ENCODE measurements around the gene RABL3. TPM values are rescaled to one million over a fixed set of nuclear protein-coding genes. Genes with fewer than 3 reads are reported as not detected.
"Not testable (repeated sequence)": the region's sequence is repeated elsewhere in the genome, so short reads cannot be mapped to it uniquely, and the experiment has no call there.

Gene RABL3
- total RNA-seq, 4 donors from 2014 or later = 8.2 to 23.7 (median 19.9) TPM

GRCh38 chr3:120678331-120678947 lies 63.9 kb downstream of the RABL3 start:
- WGBS, 2 donors (ENCODE audit: low coverage in 1 of 2) = 11 to 22% methylated on average over 3 to 6 of the region's 6 CpGs
- TF ChIP-seq CTCF (IDR thresholded peaks at IDR 0.05) = no peak
- TF ChIP-seq POLR2A (IDR thresholded peaks at IDR 0.05) = no peak
- peak in 1 of 3 donors; percentile 46 for TF ChIP-seq POLR2AphosphoS5 (IDR thresholded peaks at IDR 0.05)
- TF ChIP-seq EP300 (IDR thresholded peaks at IDR 0.05; ENCODE audit: low read depth) = no peak
- H3K4me3 ChIP-seq = peak overlapping the region in 1 of 4 donors; percentile 3
- no peaks in the 10 kb centered on the region for H3K27me3 ChIP-seq
- no peaks in the 10 kb centered on the region for H3K36me3 ChIP-seq
- peak; percentile 70 for DNase-seq
- in situ Hi-C loops (cut with MboI; ENCODE audit: low pct_ligation_motif_present in 1 of 4, low pct_unique_long_range_greater_than_20kb in 1 of 4, low sequenced_read_pairs in 3 of 4) = no loop called here
- H3K4me1 ChIP-seq = peaks cover 0 to 31% (median 23%) of the 10 kb centered on the region in 4 donors
- H3K9me3 ChIP-seq = no peaks in the 10 kb centered on the region
- intact Hi-C loops (cut with DNase I; ENCODE audit: low total_unique reads) = no loop called here
- H3K27ac ChIP-seq = peak overlapping the region; percentile 73 to 80 (median 77)

- H3K9me3 ChIP-seq; in situ Hi-C loops (cut with MboI; ENCODE audit: low pct_ligation_motif_present in 1 of 4, low pct_unique_long_range_greater_than_20kb in 1 of 4, low sequenced_read_pairs in 3 of 4); H3K27me3 ChIP-seq; H3K4me3 ChIP-seq; H3K36me3 ChIP-seq; intact Hi-C loops (cut with DNase I; ENCODE audit: low total_unique reads); H3K27ac ChIP-seq; DNase-seq: not testable (repeated sequence)
- 84% methylated on average over 7 of the region's 7 CpGs; no CpG with 5 or more reads in 1 of the 2 donors for WGBS, 2 donors (ENCODE audit: low coverage in 1 of 2)
- peaks cover 0 to 20% (median 14%) of the 10 kb centered on the region in 4 donors for H3K4me1 ChIP-seq
Observed at GRCh38 chr3:120677193-120677592, 65.1 kb downstream of the RABL3 start.

- no peak for DNase-seq
- Histone ChIP-seq H3K4me3 (no peak overlapping the region), H3K9me3 (no peaks in the 10 kb centered on the region), H3K36me3 (no peaks in the 10 kb centered on the region), H3K4me1 (peaks cover 0 to 6% (median 3%) of the 10 kb centered on the region in 4 donors), H3K27me3 (no peaks in the 10 kb centered on the region), H3K27ac (no peak overlapping the region)
- in situ Hi-C loops (cut with MboI; ENCODE audit: low pct_ligation_motif_present in 1 of 4, low pct_unique_long_range_greater_than_20kb in 1 of 4, low sequenced_read_pairs in 3 of 4) = no loop called here
- WGBS, 2 donors (ENCODE audit: low coverage in 1 of 2) = 54 to 67% methylated on average over 1 to 2 of the region's 2 CpGs
- TF ChIP-seq POLR2AphosphoS5 (IDR thresholded peaks at IDR 0.05) (no peak), EP300 (IDR thresholded peaks at IDR 0.05; ENCODE audit: low read depth) (no peak), CTCF (IDR thresholded peaks at IDR 0.05) (no peak), POLR2A (IDR thresholded peaks at IDR 0.05) (no peak)
- intact Hi-C loops (cut with DNase I; ENCODE audit: low total_unique reads) = no loop called here
Observed at GRCh38 chr3:120673116-120673515, 69.2 kb downstream of the RABL3 start.

GRCh38 chr3:120670576-120670975 lies 71.7 kb downstream of the RABL3 start:
- no peak for DNase-seq
- 56 to 85% methylated on average over 2 of the region's 2 CpGs for WGBS, 2 donors (ENCODE audit: low coverage in 1 of 2)
- in situ Hi-C loops (cut with MboI; ENCODE audit: low pct_ligation_motif_present in 1 of 4, low pct_unique_long_range_greater_than_20kb in 1 of 4, low sequenced_read_pairs in 3 of 4) (no loop called here), intact Hi-C loops (cut with DNase I; ENCODE audit: low total_unique reads) (no loop called here)
- no peaks in the 10 kb centered on the region for H3K9me3 ChIP-seq
- H3K4me3 ChIP-seq = no peak overlapping the region
- no peaks in the 10 kb centered on the region for H3K4me1 ChIP-seq
- H3K36me3 ChIP-seq = no peaks in the 10 kb centered on the region
- H3K27me3 ChIP-seq = no peaks in the 10 kb centered on the region
- no peak for TF ChIP-seq CTCF (IDR thresholded peaks at IDR 0.05)
- no peak for TF ChIP-seq EP300 (IDR thresholded peaks at IDR 0.05; ENCODE audit: low read depth)
- TF ChIP-seq POLR2AphosphoS5 (IDR thresholded peaks at IDR 0.05) = no peak
- no peak for TF ChIP-seq POLR2A (IDR thresholded peaks at IDR 0.05)
- H3K27ac ChIP-seq = no peak overlapping the region

- Histone ChIP-seq H3K27me3 (no peaks in the 10 kb centered on the region), H3K9me3 (no peaks in the 10 kb centered on the region), H3K4me3 (no peak overlapping the region), H3K4me1 (peaks cover 0 to 11% (median 6%) of the 10 kb centered on the region in 4 donors), H3K27ac (no peak overlapping the region), H3K36me3 (no peaks in the 10 kb centered on the region)
- DNase-seq = no peak
- in situ Hi-C loops (cut with MboI; ENCODE audit: low pct_ligation_motif_present in 1 of 4, low pct_unique_long_range_greater_than_20kb in 1 of 4, low sequenced_read_pairs in 3 of 4) (no loop called here), intact Hi-C loops (cut with DNase I; ENCODE audit: low total_unique reads) (no loop called here)
- TF ChIP-seq POLR2AphosphoS5 (IDR thresholded peaks at IDR 0.05) (no peak), POLR2A (IDR thresholded peaks at IDR 0.05) (no peak)
Observed at GRCh38 chr3:120664926-120665325, 77.4 kb downstream of the RABL3 start.
